ENCODE measurements around the gene ATG13.
"Not testable (repeated sequence)": the region's sequence is repeated elsewhere in the genome, so short reads cannot be mapped to it uniquely, and the experiment has no call there.

Gene ATG13

DNA sequence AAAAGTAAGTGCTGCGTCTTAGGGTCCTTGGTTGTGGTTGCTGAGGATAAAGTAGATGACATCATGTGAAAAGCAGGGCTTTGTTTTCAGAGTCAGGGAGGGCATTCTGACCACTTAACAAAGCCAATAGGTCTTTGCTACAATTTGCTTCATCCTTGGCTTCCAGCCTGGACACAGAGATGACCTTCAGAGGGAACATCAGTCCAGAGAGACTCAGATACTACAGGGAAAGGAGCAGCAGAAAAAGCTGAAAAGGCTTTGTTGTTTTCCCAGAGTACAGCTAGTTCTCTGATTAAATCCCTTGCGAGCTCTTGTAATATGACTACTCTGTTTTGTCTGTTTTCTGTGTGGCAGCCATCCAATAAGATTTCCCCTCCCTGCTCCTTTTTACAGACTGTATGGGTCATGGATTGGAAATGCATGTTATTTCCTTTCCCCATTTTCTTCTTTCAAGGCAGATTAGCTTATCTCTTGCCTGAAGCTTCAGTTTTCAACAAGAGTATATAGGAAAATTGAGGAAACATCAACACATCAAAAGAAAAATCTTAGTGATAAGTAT lies 31.9 kb downstream of the ATG13 start:
- no peak for DNase-seq

GRCh38 chr11:46655631-46656030 lies 38.3 kb downstream of the ATG13 start:
- no peak for DNase-seq

DNA sequence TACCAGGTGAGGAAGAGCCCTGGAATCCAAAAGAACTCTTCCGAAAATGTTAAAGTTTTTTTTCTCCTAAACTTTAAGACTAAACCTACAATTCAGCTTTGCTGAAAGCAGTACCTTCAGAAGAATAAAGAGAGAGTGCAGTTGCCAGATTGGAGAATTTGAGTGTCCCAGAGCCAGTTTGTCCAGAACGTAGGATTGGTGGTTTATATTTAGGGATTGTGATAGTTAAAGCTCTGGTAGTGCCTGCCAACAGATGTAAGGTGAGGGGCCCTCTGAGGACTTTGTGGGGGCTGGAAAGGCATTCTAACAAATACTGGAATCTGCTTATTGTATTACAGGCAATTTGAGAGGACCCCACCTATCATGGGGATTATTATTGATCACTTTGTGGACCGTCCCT lies 39.8 kb downstream of the ATG13 start:
- no peak for DNase-seq

GRCh38 chr11:46658259-46658658 lies 40.9 kb downstream of the ATG13 start:
- DNase-seq: no peak

DNA sequence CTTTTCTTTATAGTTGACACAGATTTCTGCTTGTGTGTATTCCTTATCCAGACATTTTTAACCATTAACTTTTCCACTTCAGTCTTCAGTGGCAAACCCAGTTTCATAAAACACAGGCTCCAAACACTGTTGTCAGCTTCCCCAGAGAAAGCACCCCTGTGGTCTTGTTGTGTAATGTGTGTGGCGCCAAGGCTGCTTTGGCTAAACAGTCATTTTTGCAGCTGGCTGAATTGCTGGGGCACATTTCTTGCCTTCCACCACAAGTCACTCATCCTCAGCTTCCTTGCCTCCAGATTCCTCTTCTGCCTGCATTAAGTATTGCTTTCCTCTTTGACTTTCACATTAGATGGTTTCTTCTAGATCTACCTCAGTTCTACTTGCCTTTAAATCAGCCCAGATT lies 42.6 kb downstream of the ATG13 start:
- DNase-seq: peak; percentile 88

DNA sequence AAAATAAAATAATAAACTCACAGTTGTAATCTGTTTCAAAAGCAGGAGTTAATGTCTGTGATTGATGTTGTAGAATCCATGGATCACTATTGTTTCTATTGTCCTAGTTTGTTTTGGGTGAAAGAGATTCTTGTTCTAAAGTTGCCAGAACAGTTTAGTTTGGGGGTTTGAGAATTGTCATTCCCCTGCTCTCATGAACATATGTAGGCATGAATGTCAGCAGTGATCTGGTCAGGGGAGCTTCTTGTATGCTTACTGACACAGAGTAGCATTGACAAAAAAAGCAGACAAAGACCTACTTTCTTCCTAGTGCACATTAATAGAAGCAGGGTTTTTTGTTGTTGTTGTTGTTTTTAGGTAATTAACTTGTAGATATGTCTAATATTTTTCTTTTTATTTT lies 44.5 kb downstream of the ATG13 start:
- DNase-seq: no peak

- DNase-seq: peak; percentile 38
Observed at GRCh38 chr11:46662366-46662765, 45.0 kb downstream of the ATG13 start.

- DNase-seq: no peak
Observed at GRCh38 chr11:46663277-46663940, 46.1 kb downstream of the ATG13 start.

- peak; percentile 56 for DNase-seq
Observed at GRCh38 chr11:46664612-46665011, 47.3 kb downstream of the ATG13 start.

DNA sequence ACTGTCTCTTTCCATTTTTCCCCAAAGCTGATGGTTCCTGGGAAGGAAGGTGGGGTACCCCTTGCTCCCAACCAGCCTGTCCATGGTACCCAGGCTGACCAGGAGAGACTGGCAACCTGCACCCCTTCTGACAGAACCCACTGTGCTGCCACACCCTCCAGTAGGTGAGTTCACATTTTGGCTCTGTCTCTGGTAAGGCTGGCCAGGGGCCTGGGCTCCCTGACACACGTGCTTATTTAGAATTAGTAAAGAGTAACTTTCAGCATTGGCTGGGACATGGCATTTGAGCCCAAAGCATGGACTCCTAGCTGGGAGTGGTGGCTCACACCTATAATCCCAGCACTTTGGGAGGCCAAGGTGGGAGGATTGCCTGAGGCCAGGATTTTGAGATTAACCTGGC lies 48.0 kb downstream of the ATG13 start:
- no peak for DNase-seq

GRCh38 chr11:46666516-46666915 lies 49.2 kb downstream of the ATG13 start:
- no peak for DNase-seq

- DNase-seq: no peak
Observed at GRCh38 chr11:46667043-46667481, 49.7 kb downstream of the ATG13 start.

- no peak for DNase-seq
Observed at GRCh38 chr11:46668480-46669085, 51.2 kb downstream of the ATG13 start.

DNA sequence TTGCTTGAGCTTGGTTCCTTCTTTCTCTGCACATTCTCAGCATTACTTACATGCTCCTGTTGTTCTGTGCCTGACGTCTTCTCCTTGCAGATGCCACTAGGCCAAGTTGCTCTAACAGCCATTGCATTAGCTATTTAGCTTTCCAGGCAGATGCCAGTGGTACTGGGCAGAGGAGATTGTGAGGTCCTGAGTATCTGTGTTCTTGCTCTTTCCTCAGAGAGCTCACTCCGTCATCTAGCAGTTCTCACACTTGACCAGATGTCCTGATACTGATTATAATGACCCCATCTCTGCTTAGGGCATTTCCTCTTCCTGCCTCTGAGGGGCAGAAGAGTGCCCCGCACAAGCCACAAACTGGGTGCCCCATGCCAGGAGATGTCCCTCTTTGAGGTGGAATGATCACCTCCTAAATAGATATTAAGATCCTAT lies 52.4 kb downstream of the ATG13 start:
- peak; percentile 90 for DNase-seq

DNA sequence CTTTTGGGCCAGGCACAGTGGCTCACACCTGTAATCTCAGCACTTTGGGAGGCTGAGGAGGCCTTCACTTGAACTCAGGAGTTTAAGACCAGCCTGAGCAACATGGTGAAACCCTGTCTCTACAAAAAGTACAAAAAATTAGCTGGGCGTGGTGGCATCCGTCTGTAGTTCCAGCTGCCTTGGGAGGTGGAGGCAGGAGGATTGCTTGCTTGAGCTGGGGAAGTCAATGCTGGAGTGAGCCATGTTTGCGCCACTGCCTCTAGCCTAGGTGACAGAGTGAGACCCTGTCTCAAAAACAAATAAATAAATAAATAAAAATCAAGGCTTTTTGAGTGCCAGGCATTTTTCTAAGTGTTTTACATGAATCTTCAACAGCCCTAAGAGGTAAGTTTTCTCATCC lies 53.2 kb downstream of the ATG13 start:
- not testable (repeated sequence) for DNase-seq

DNA sequence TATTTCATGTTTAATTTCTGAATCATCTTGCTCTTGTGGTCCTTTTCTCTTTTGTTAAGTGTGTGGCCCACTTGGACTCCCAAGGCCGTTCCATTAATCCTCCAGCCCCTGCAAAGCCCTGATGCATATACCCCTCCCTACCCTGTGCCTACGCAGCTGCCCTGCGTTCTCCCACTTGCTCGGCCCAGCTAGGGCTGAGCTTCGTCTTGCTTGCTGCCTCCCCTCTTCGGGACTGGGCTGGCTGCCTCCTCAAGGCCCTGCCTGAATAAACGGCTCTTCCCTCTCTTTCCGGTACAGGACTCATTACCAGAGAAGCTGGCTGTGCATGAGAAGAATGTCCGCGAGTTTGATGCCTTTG lies 54.6 kb downstream of the ATG13 start:
- no peak for DNase-seq

DNA sequence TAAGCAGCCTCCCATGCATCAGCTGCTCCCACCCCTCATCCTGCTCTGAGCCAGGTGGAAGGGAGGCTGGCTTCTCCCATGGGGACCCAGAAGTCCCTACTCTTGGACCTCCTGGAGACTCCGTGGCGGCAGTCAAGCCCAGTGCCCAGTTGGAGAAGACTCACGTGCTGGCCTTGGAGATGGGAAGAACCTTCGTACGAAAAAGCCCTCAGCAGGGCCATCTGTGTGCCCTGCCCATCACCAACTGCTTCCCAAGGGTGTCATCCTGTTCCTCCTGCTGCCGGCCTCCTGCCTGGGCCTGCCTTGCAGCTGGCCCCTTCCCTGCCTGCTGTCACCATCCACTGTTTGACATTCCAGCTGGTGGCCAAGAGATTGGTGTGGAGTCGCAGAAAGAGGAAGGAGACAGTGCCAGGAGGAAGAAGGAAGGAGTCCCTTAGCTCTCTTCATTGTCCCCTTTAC lies 55.1 kb downstream of the ATG13 start:
- DNase-seq: no peak

DNA sequence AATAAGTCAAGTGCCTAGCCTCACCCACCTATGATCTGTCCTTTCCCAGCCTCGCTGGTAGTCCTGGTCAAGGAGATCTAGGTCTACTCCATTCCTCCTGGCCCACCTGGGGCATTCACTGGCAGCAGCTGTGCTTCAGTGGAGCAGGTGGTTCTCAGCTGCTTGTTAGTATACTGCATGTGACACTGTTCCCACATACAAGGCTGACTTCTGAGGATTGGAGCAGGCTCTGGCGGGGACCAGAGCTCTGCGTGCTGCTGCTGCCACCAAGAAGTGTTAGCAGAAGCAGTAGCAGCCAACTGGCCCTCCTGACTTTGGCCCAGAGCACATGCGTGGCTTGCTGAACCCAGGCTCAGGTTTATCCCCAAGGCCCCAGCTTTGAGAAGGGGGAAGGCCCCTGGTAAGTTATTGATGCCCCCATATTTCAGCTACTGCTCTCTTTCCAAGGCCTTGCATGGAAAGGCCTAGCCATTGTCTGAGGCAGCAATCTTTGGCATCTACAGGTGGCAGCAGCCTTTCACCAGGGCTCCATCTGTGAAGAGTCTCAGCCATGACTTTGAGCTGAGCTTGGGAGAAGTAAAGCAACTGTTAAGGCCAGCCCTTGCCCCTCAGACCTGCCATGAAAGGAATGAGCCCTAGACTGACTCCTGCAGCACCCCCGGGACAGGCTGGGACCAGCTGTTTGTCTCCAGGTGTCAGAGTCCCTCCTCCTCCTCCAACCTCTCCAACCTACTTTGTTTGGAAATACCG lies 56.5 kb downstream of the ATG13 start:
- no peak for DNase-seq

DNA sequence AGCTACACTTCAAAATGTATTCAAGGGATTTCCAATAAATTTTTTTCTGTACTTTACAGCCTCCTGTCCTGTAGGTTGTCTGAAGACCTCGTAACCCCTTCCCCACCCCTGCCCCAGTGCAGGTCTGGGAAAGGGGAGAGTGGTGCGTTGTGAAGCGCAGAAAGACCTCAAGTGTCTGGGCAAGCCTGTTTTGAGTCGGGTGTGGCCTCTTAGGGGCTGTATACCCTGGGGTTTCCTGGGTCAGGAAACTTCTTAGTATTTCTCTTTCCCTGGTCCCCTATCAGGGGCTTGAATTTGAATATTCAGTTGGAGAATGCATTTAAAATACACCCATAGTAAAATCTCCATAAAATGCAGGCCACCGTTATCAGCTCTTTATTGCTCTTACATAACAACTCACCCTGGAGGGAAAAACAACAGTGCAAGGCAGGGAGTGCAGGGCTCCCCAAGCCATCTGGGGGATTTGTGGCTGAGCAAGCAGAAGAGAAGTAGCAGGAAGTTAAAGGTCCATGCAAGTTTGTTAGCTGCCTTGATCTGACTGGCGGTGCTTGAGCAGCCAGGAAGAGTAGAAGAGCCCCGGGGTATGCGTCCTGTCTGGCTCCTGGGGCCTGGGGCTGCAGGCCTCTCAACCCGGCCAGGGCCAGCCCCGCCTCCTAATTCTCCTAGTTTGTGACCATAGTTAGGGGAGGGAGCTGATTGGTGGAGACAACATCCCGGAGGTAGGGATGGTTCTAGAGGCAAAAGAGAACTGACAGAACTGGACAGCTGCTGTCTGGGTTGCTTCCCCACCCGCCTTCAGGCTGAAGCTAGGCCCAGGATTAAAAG lies 57.3 kb downstream of the ATG13 start:
- DNase-seq: peak; percentile 79

- peak; percentile 27 for DNase-seq
Observed at GRCh38 chr11:46675288-46675851, 58.0 kb downstream of the ATG13 start.

DNA sequence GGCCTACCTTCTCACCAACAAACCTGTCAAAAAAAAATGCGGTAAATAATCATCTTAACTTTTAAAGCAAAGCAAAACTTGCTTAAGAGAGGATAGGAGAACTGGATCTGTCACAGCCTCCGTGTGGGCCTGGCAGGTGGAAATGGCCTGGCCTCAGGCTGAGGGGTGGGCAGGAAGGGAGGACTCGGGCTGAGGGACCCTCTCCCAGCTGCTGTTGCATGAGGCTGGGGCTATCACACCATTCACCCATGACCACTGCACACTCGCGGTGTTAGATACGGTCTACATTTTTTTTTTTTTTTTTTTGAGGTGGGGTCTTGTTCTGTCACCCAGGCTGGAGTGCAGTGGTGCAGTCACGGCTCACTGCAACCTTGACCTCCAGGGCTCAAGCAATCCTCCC lies 58.6 kb downstream of the ATG13 start:
- DNase-seq: no peak

DNA sequence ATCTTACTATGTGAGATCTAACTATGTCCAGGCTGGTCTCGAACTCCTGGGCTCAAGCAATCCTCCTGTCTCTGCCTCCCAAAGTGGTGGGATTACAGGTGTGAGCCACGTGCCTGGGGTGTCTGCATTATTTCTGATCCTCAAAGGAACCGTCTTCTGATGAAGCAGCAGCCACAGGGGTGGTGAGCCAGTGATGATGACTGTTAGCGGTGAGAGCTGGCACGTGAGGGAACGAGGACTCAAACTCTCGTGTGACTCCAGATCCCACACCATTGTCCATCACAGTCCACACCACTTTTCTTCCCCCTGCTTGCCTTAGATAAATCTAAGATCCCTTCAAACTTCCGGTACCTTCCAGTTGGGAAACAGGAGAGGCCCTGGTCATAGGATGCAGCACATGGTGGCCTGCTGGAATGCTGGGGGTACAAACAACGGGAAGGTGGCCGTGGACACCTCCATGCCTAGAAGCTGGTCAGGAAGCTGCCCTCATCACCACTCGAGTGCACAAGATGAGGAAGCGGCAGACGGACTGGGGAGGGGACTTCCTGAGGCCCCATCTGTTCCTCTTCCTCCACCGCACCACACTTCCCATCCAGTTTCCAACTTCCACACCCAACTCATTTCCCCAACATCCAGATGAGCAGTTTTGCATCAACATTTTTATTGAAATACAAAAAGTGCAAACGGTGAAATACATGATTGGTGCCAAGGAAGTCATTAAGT lies 59.2 kb downstream of the ATG13 start:
- DNase-seq: peak; percentile 45
